HG02981 (cell line): Measurements from ENCODE around the gene CCR6.
A peak's percentile ranks its signal among the peaks of the same experiment; 100 is the strongest.

ENCODE experiments used
- ATAC-seq: cut with Tn5 transposase; IDR thresholded peaks from one replicate; pipeline ENCODE4 v1.9.1; 2021; ENCODE audit warnings: mild to moderate bottlenecking, moderate library complexity; ENCODE audit not compliant: unreplicated experiment

The CCR6 gene

DNA sequence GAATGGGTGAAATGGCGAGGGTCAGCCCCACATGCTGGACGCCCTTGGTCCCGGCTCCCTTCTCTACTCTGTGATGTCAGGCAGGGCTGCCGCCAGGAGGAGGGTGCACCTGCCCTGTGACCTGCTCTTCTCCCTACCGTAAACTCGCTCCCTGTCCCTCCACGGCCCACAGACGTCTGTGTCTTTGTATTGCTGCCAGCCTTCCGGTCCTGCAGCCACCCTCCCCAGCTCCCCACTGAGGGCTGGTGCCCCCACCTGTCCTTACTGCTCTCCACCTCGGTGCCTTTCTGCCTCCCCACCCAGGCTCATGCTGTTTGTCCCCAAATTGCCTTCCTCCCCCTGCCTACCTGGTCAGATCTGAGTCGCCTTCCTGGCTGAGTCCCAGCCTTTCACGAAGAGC is 4.1 kb upstream of the CCR6 start:
- ATAC-seq, result no peak

GRCh38 chr6:167119670-167120582 is 3.0 kb upstream of the CCR6 start:
- ATAC-seq, result no peak

- no peak for ATAC-seq
Measured at GRCh38 chr6:167120583-167120903, 2.4 kb upstream of the CCR6 start.

GRCh38 chr6:167121335-167121841 is 1.5 kb upstream of the CCR6 start:
- no peak for ATAC-seq

DNA sequence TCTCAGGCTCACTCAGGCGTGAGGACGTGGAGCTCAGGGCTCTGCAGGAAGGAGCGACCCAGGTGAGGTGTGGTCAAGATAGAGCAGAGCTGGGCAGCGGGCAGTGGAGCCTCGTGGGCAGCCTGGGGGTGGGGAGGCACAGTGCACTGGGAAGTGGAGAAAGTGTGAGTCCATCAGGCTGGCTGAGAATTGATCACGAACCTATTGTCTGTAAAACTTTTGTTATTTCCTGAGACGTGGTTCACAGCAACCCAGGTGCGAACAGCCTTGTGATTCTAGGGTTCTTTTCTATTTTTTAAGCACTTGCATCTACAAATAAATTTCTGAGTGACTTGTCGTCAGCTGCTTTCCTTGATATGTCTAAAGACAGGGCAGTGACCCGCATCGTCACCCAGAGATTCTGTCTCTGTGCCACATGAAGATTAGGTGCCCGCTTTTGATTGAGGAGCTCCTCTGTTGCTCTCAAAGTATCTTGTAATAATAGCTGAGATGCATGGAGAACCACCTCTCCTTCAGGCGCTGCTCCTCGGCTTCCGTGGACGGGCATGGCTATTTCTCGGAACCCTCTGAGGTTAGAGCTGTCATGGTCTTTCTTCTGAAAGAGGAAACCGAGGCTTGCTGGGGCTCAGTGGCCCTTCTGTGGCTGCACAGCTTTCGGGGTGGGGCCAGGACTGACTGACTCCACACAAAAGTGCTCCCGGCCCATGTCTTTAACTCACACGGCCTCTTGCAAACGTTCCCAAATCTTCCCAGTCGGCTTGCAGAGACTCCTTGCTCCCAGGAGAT is 662 bp upstream of the CCR6 start:
- no peak for ATAC-seq

DNA sequence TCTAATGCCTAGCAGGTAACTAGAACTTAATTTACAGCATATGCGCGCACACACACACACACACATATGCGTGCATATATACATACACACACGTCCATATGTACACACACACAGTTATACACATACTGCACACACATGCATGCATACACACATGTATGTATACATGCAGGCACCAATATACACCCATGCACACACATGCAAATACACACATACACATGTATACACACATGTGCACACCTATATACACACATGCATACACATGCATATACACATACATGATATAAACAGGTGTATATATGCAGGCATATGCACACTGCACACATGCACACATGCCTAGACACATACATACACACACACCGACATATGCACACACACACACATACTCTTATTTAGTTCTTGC is 1.9 kb downstream of the CCR6 start:
- ATAC-seq, result no peak

GRCh38 chr6:167125410-167125809 is 2.5 kb downstream of the CCR6 start:
- ATAC-seq, result no peak

GRCh38 chr6:167125855-167126349 is 3.0 kb downstream of the CCR6 start:
- ATAC-seq, result no peak

GRCh38 chr6:167127785-167128531 is 5.1 kb downstream of the CCR6 start:
- peak; percentile 48 for ATAC-seq

- no peak for ATAC-seq
Measured at GRCh38 chr6:167129159-167129558, 6.3 kb downstream of the CCR6 start.

- no peak for ATAC-seq
Measured at GRCh38 chr6:167129562-167129961, 6.7 kb downstream of the CCR6 start.

DNA sequence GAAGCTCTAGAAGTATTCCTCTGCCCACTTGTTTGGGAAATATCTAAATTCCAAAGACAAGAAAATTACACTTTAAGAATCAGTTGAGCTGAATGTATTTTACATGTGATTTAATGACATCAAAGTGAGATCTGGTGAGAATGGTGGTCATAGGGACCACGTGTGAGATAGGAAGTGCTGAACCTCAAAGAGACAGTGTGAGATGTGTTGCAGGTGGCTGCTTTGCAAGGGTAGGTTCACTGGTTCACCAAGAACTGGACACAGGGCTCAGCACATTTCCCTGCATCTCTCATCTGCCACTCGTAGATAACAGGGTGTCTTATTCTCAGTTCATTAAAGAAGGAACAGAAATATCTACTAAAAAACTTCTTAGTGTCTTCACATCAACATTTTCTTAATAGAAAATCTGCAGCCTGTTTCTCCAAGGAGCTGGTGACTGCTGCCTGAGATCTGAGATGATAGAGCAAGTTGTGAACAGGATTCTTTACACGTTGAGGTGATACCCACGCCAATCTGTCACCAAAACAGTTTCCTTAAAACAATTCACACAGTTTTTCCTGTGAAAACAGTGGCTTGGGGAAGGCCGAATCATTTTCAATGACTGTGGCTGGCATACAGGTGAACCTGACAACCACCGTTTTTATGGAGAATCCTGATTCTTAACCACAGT is 7.2 kb downstream of the CCR6 start:
- peak; percentile 57 for ATAC-seq

DNA sequence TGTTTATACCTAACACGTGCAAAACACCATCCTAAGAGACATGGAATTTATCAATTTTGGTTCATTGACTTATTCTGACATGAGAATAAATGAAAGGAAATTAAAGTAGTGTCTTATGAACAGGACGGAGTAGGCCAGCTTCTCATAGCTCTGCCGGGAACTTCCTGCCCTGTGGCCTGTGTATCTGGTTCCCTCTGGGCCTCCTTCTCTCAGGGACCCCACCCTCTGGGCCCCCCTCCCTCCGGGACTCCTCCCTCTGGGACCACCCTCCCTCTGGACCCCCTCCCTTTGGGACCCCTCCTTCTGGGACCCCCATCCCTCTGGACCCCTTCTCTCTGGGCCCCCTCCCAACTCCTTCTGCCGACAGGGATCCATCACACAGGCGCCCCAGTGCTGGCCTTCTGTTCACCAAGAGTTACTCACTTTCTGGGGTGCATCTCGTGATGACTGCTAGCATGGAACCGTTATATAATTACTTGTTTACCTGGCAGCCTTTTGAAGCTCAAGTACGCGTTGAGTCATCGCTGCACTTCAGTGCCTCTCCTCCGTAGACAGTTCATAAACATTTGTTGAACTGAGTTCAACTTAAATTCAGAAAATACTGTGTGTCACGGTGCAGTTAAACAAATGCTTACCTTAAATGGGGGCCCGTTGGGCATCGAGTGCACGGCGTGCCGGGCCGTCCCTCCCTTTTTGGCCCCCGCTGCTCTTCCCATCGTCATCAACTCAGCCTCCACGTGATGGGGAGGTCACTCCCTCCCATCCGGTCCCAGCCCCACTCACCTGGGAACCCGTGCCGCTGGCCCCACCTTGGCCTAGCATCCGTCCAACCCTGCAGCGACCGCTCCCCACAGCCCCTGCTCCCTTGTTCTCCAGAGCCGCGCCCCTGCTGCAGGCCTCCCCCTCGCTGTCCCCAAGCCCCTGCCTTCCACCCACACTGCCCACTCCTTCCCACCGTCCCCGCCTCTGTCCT is 8.1 kb downstream of the CCR6 start:
- no peak for ATAC-seq

- ATAC-seq, result no peak
Measured at GRCh38 chr6:167134448-167135328, 11.8 kb downstream of the CCR6 start.

- no peak for ATAC-seq
Measured at GRCh38 chr6:167136376-167136775, 13.5 kb downstream of the CCR6 start.

- no peak for ATAC-seq
Measured at GRCh38 chr6:167137081-167137480, 14.2 kb downstream of the CCR6 start.

DNA sequence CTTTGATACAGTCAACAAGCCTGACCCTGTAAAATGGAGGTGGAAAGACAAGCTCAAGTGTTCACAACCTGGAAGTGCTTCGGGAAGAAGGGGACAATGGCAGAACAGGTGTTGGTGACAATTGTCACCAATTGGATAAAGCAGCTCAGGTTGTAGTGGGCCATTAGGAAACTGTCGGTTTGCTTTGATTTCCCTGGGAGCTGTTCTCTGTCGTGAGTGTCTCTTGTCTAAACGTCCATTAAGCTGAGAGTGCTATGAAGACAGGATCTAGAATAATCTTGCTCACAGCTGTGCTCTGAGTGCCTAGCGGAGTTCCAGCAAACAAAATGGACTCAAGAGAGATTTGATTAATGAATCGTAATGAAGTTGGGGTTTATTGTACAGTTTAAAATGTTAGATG is 15.0 kb downstream of the CCR6 start:
- no peak for ATAC-seq

DNA sequence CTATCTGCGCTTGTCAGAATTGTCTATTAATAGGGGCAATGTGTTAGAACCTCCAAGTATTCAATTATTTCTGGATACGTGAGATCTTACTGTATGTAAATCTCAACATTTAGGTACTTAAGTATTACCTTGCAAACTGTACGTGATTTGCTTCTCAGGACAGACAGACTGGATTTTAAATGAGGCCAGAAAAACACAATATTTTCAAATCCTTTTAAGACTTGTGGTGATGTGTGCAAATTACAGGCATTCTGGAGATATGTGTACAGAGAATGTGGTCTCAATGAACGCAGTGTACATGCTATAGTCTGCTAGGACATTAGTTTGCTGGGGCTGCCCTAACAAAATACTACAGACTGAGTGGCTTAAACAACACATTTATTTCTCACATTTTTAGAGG is 16.9 kb downstream of the CCR6 start:
- ATAC-seq, result no peak
